Measurements from ENCODE around the gene VAV1. TPM values are rescaled to one million over a fixed set of nuclear protein-coding genes. Genes with fewer than 3 reads are reported as not detected.

Gene VAV1
- total RNA-seq, 6 experiments from 2014 or later, result 1.1 to 7.9 (median 3.1) TPM

DNA sequence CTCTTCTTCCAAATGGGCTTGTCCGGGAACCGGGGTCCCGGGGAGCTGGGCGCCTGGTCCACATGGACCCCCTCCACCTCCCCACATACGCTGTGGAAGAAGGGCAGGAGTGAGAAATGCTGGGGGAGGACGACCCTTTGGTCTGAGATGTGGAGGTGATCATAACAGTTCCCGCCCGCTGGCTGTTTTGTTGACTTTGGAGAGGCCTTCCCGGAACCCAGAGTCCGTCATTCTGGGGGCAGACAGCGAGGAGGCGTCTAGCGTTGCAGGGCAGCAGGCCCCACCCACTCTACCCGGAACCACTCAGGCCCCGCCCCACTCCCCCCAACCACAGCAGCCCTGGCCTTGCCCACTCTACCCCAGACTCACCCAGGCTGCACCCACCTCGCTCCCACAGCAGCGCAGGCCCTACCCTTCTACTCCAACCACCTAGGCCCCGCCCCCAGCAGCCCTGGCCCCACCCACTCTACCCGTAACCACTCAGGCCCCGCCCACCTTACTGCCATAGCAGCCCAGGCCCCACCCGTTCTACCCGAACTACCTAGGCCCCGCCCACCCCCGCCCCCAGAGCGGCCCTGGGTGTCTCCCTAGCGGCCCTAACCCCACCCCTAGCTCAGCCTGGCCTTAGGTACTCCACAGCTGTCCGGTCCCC is 42.2 kb upstream of the VAV1 start:
- intact Hi-C loops (cut with DNase I), result loop anchor here in 1 of 2 donors (10.0 kb wide), 1 partner anchor 135 kb away; no protein-coding TSS in a partner anchor
- Histone ChIP-seq H3K36me3 (peaks cover 0 to 4% (median 0%) of the 10 kb centered on the region in 4 donors), H3K4me3 (peak overlapping the region; percentile 22 to 58 (median 58)), H3K4me1 (peaks cover 0 to 36% (median 17%) of the 10 kb centered on the region in 4 donors), H3K27me3 (no peaks in the 10 kb centered on the region), H3K9me3 (no peaks in the 10 kb centered on the region), H3K27ac (peak overlapping the region; percentile 77 to 92 (median 82))
- ATAC-seq (peak; percentile 75 to 94 (median 87)), DNase-seq (peak; percentile 98 to 99 (median 99))
- 26% methylated on average over 13 of the region's 27 CpGs for WGBS (ENCODE audit: insufficient coverage, low coverage, low lambda C conversion rate, missing lambda C conversion rate)
- TF ChIP-seq, protein P1, sequence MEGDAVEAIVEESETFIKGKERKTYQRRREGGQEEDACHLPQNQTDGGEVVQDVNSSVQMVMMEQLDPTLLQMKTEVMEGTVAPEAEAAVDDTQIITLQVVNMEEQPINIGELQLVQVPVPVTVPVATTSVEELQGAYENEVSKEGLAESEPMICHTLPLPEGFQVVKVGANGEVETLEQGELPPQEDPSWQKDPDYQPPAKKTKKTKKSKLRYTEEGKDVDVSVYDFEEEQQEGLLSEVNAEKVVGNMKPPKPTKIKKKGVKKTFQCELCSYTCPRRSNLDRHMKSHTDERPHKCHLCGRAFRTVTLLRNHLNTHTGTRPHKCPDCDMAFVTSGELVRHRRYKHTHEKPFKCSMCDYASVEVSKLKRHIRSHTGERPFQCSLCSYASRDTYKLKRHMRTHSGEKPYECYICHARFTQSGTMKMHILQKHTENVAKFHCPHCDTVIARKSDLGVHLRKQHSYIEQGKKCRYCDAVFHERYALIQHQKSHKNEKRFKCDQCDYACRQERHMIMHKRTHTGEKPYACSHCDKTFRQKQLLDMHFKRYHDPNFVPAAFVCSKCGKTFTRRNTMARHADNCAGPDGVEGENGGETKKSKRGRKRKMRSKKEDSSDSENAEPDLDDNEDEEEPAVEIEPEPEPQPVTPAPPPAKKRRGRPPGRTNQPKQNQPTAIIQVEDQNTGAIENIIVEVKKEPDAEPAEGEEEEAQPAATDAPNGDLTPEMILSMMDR (IDR thresholded peaks at IDR 0.05), result peak in 1 of 4 donors; percentile 8
- TF ChIP-seq POLR2A (IDR thresholded peaks at IDR 0.05), result peak; percentile 60

DNA sequence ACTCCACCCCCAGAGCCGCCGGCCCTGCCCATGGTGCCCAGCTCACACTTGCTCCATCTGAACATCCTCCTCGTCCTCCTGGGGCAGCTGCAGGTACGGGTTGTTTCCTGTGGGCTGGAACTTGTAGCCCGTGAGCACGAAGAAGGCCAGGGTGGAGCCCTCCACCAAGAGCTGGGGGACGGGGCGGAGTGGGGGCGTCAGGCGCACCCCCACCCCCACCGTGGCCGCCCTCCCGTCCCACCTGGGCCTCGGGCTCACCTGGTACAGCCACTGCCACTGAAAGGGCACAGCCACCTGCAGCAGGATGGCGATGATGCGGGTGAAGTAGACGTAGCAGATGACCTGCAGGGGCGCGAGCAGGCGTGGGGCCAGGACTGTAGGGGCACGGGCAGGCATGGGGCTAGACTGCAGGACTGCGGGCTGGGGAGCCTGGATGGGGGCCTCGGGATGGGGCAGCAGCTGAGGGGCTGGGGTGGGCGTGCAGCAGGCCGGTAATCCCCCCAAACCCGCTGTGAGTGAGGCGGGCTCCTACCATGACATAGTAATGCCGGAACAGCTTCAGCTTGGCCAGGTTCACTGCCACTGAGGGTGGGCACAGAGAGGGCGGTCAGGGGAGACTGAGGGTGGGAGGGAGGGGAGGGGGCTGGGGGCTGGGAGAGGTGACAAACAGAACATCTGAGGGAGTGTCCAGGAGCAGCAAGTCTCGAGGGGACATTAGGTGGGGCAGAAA is 41.4 kb upstream of the VAV1 start:
- ATAC-seq, result peak in 2 of 4 donors; percentile 1 to 14
- H3K27ac ChIP-seq, result no peak overlapping the region

DNA sequence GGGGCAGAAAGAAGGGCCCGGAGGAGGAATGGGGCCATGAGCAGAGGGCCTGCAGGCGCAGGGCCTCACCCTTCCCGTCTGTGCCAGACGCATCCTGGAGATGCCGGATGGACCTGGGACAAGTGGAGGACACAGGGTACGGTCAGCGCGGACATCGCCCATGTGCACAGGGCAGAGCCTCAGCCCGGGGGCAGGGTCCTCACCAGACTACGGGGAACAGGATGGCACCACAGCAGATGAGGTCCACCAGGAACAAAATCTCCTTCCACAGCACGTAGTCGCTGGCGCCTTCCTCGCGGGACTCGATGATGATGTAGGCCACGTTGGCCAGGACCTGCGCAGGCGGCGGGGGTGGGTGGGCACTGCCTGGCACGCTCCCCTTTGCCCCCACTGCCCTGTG is 40.7 kb upstream of the VAV1 start:
- Histone ChIP-seq H3K27ac (no peak overlapping the region), H3K36me3 (peaks cover 0 to 6% (median 0%) of the 10 kb centered on the region in 4 donors), H3K9me3 (no peaks in the 10 kb centered on the region), H3K4me3 (no peak overlapping the region), H3K27me3 (no peaks in the 10 kb centered on the region), H3K4me1 (peaks cover 0 to 32% (median 15%) of the 10 kb centered on the region in 4 donors)
- intact Hi-C loops (cut with DNase I), result loop anchor here in 1 of 2 donors (10.0 kb wide), 1 partner anchor 133 kb away; no protein-coding TSS in a partner anchor
- ATAC-seq (no peak), DNase-seq (peak in 2 of 3 donors; percentile 37 to 55)
- WGBS (ENCODE audit: insufficient coverage, low coverage, low lambda C conversion rate, missing lambda C conversion rate), result 88% methylated on average over 4 of the region's 22 CpGs
- TF ChIP-seq, protein P1 (IDR thresholded peaks at IDR 0.05), result no peak
- TF ChIP-seq POLR2A (IDR thresholded peaks at IDR 0.05), result no peak

More for the DNA sequence above, 41.4 kb upstream of the VAV1 start:
- TF ChIP-seq POLR2A (IDR thresholded peaks at IDR 0.05), result no peak
- TF ChIP-seq, protein P1 (IDR thresholded peaks at IDR 0.05), result no peak
- H3K4me3 ChIP-seq, result peak overlapping the region in 1 of 3 donors; percentile 11
- peaks cover 0 to 6% (median 0%) of the 10 kb centered on the region in 4 donors for H3K36me3 ChIP-seq
- 71% methylated on average over 11 of the region's 30 CpGs for WGBS (ENCODE audit: insufficient coverage, low coverage, low lambda C conversion rate, missing lambda C conversion rate)
- intact Hi-C loops (cut with DNase I), result loop anchor here in 1 of 2 donors (10.0 kb wide), 1 partner anchor 134 kb away; no protein-coding TSS in a partner anchor
- H3K27me3 ChIP-seq, result no peaks in the 10 kb centered on the region
- peak in 2 of 3 donors; percentile 61 to 63 for DNase-seq
- peaks cover 0 to 37% (median 16%) of the 10 kb centered on the region in 4 donors for H3K4me1 ChIP-seq
- H3K9me3 ChIP-seq, result no peaks in the 10 kb centered on the region

DNA sequence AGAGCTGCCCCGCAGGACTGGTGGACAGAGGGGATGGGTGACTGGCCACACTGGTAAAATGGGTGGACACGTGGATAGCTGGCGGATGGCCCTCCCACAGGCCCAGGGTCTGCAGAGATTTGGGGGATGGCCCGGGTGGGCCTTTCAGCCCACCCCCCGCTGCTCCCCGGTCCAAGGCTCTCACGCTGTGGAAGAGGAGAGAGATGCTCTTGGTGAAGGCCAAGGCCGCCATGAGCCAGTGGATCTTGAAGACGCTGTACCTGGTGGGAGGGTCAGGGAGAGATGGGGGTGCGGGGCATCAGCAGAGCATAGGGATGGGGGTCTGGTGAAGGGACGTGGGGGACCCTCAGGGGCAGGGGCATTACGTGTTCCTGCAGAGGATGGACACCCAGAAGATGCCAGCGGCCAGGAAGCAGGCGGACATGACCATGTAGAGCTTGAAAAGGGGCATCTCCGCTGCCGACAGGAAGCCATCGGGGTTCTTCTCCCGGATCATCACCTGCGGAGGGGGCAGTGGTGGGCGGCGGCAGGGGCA is 39.6 kb upstream of the VAV1 start:
- peak in 1 of 3 donors; percentile 55 for DNase-seq
- WGBS (ENCODE audit: insufficient coverage, low coverage, low lambda C conversion rate, missing lambda C conversion rate), result 93% methylated on average over 5 of the region's 21 CpGs
- peaks cover 0 to 29% (median 13%) of the 10 kb centered on the region in 4 donors for H3K4me1 ChIP-seq
- no peak for ATAC-seq
- no peaks in the 10 kb centered on the region for H3K9me3 ChIP-seq
- no peak overlapping the region for H3K4me3 ChIP-seq
- no peak for TF ChIP-seq POLR2A (IDR thresholded peaks at IDR 0.05)
- TF ChIP-seq, protein P1 (IDR thresholded peaks at IDR 0.05), result no peak
- intact Hi-C loops (cut with DNase I), result loop anchor here in 1 of 2 donors (10.0 kb wide), 1 partner anchor 132 kb away; no protein-coding TSS in a partner anchor
- no peaks in the 10 kb centered on the region for H3K27me3 ChIP-seq
- no peak overlapping the region for H3K27ac ChIP-seq
- H3K36me3 ChIP-seq, result peaks cover 0 to 6% (median 0%) of the 10 kb centered on the region in 4 donors
